Amygdala (tissue), 56 donors: Measurements from ENCODE around the gene ASPSCR1.
"Not testable (repeated sequence)": the region's sequence is repeated elsewhere in the genome, so short reads cannot be mapped to it uniquely, and the experiment has no call there.

Experiments
- DNase-seq, 56 donors: peaks; one replicate each; lab custom pipeline; 2025; lab: John Stamatoyannopoulos, UW

Gene ASPSCR1

DNA sequence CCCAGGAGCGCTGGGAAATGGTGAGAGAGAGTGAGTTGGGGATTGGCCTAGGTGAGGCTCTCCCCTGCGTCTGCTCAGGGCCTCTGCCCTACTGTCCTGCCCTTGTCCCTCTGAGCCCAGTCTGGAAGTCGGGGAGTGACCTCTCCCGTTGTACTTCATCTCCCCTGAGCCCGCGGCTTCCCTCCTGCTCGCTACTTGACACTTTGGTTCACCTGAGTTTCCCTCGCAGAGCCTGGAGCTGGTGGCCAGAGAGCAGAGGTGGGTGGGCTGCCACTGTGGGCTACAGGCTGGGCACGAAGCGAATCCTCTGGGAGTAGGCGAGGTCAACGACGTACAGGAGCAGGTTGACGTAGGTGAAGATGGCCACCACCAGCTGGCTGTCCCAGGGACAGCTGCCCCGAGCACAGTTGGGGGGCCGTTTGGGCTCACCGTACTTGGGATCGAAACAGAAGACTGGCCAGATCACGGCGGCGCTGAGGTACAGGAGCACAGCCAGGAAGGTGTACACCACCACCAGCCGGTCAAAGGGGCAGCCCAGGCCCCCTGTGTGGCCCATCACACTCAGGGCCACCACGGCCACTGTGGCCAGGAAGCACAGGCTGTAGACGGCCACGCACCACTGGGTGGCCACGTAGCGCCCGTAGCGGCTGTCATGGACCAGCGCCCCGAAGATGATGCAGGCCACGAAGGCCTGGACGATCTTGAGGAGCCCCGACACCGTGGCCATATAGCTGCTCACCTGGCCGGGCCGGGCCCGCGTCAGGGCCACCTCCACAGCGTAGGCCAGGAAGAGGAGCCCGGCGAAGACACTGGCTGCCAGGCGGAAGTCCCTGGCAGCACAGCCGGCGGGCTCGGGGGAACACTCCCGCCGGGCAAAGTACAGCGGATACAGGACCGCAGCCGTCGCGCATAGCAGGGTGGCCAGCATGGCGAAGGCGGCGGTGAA lies 36.6 kb upstream of the ASPSCR1 start:
- no peak for DNase-seq

DNA sequence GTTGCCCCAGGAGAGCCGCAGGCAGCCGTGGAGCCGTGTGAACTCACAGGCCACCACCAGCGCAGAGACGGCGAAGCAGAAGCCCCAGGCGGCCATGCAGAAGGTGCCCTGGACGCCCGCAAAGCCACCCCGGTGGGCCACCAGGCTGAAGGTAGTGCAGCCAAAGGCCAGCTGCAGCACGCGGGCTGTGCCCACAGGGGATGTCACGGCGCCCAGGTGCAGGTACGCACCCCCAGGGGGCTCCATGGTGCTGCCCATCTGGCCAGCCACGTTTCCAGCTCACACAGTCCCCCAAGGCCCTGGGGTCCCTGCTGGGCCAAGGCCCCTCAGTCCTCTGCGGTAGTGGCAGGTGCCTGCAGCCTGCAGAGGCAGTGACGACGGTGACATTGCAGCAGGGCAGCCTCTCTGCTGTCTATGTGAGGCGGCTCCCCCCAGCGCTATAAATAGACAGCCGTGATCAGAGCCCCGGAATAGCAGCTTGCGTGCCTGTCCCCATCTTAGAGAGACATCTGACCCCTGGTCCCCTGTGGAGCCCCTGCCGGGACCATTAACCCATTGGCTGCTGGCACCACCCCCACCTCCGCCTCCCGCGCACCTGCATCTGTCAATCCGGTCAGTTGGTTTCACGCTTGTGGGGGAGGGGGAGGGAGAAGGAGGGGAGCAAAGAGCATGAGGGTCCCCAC lies 35.8 kb upstream of the ASPSCR1 start:
- DNase-seq: peak in 7 of 56 donors; percentile 9 to 54 (median 28)

DNA sequence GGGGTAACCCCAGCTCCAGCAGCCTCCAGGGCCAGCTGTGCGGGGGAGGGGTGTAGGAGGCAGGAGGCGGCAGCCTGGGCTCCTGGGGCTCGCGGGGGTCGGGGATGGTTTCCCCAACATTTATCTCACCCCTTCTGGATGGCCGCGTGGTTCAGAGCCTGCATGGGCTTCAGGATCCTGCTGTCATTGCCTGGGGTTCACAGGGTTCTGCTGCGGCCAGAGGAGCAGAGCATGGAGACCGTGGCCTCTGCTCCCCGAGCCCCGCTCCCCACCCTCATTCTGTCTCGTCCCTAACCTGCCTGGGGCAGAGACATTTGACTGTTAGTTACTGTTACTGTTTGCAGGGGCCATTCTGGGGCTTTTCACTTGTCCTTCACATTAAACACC lies 35.3 kb upstream of the ASPSCR1 start:
- no peak for DNase-seq

DNA sequence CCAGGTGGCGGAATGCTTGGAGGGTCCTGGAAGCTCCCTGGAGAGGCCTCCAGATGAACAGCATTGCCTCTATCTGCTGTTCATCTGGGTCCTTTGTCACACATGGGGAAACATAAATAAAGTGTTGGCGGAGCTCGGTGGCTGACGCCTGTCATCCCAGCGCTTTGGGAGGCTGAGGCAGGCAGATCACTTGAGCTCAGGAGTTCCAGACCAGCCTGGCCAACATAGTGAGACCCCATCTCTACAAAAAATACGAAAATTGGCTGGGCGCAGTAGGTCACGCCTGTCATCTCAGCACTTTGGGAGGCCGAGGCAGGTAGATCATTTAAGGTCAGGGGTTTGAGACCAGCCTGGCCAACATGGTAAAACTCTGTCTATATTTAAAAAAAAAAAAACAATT lies 32.6 kb upstream of the ASPSCR1 start:
- no peak for DNase-seq

DNA sequence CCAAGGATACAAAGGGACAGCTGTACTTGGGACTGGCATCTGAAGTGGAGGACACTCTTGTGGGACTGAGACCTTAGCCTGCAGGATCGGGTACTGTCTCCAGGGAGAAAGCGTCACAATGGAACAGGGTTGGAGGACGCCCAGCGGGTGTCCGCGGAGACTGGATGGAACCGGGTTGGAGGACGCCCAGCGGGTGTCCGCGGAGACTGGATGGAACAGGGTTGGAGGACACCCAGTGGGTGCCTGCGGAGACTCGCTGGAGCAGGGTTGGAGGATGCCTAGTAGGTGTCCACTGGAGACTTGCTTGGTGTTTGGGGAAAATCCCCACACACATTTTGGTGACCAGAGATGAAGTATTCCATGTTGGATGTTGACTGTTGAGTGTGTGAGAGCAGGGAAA lies 30.2 kb upstream of the ASPSCR1 start, which contains the start of gene MYADML2:
MYADML2 (minus strand) TSS at position 45 of the 400 bp plus-strand sequence. CDS start 5,492 bp downstream, outside the sequence.
- DNase-seq: no peak

DNA sequence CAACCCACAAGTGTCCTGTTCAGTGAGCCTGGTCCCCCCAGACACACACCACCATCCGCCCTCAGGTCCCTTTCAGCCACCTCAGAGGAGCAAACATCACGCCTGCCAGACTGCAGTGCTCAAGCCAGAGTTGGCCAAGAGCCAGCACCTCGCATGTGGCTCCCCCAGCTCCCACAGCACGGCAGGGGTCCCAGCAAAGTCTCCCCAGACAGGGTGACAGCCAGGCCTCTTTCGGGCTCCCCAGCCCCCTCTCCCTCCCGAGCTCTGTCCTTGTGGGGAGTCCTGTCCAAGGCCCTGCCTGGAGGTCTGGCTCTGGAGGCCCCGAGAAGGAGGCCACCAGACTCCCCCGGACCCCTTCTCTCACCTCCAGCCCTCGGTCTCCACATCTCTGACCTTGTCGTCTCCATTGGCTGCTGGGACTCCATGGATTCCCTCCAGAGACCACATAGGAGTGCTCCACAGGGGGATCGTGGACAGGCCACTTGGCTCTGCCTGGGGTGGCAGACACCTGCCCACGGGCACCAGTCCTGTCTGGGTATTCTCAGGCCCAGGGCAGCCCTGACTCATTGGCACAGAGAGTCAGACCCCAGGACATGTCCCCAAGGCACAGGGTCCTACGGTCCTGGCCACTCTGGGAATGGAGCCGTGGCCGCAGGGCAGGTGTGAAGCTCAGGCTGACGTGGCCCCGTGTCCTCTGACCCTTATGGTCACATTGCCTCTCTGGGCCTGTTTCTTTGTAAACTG lies 28.6 kb upstream of the ASPSCR1 start:
- DNase-seq: no peak

DNA sequence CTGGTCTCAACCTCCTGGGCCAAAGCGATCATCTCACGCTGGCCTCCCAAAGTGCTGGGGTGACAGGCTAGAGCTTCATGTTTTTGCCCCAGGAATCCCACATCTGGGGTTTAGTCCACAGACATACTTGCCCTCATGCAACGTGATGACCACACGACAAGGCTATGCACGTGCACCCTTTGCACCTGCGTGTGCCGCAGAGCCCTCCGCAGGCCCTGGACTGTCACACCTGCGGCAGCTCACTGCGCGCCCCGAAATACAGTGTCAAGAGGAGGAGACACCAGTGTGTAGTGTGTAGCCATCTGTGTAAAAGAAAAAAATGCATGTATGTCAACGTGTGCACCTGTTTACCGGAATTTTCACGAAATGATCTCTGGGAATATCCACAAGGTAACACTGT lies 26.9 kb upstream of the ASPSCR1 start:
- no peak for DNase-seq

DNA sequence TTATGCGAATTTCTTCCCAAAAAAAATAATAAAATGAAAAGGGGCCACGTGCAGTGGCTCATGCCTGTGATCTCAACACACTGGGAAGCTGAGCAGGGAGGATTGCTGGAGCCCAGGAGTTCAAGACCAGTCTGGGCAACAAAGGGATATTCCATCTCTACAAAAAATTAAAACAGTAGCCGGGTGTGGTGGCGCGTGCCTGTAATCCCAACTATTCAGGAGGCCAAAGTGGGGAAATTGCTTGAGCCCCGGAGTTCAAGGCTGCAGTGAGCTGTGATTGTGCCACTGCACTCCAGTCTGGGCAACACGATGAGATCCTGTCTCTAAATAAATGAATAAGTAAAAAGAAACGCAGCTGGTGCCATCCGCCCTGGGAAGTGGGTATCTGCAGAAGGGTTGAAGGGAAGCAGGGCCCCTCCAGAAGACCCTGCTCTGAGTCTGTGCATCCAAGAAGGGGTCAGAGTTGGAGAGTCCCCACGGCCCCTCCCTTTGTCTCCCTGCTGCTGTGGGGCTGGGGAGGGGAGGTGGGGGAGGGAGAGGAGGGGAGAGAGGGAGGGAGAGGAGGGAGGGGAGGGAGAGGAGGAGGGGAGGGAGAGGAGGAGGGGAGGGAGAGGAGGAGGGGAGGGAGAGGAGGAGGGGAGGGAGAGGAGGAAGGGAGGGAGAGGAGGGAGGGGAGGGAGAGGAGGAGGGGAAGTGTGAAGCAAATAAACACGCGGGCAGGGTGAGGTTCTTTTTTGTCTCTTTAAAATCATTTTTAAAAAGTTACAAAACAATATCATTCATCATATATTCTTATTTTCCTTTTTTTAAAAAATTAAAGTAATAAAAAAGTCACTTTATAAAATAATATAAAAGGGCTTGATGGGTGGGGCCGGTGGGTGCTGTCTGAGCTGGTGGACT lies 25.4 kb upstream of the ASPSCR1 start:
- DNase-seq: no peak

DNA sequence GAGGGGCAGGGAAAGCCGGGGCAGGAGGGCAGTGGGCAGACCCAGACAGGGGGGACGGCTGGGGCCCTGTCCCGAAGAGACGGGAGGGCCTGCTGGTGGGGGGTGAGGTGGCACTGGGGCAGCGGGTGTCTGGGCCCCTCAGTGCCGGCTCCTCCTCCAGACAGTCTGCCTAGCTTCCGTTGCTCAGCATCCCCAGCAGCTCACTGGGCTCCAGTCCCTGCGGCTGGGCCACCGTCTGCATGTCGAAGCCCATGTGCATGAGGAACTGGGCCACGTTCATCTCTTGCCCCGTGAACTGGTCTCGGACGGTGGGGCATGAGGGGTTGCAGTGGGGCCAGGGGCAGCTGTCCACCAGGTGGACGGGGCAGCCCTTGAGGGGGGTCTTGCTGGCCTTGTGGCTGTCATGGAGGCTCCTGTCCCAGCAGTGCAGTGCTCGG lies 24.6 kb upstream of the ASPSCR1 start:
- no peak for DNase-seq

DNA sequence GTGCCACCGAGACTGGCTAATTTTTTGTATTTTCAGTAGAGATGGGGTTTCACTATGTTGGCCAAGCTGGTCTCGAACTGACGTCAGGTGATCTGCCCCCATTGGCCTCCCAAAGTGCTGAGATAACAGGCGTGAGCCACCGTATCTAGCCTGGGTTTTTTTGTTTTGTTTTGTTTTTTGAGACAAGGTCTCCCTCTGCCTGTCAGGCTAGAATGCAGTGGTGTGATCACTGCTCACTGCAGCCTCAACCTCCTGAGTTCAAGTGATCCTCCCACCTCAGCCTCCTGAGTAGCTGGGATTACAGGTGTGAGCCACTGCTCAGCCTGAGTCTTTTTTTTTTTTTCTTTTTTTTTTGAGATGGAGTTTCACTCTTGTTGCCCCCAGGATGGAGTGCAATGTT lies 24.0 kb upstream of the ASPSCR1 start:
- not testable (repeated sequence) for DNase-seq

DNA sequence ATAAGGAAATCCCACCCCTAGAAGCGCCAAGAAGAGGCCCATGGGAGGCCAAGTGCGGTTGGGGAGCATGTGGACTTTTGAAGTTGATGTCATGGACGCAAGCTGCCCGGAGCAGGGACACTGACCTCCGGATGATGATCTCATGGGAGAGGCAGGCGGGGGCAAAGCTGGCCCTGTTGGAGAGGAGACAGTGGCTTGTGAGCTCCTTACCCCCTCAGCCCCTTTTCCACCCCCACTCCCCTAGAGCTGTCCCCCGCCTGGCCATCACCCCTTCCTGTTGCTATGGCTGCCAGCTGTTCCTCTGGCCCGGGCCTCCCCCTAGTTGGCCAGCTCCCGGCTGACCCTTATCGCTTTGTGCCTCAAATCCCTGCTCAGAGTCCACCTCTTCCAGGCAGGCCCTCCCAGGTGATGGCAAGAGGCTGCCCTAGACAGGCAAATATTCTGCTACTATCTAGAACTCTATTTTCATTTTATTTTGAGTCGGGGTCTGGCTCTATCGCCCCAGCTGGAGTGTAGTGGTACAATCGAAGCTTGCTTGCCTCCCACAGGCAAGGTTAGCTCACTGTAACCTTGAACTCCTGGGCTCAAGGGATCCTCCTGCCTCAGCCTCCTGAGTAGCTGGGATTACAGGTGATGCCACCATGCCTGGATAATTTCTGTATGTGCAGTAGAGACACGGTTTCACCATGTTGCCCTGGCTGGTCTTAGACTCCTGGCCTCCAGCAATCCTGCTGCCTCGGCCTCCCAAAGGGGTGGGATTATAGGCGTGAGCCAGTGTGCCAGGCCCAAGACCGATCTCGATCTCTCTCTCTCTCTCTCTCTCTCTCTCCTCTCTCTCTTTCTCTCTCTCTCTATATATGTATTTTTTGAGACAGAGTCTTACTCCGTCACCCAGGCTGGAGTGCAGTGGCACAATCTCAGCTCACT lies 23.0 kb upstream of the ASPSCR1 start:
- DNase-seq: no peak

DNA sequence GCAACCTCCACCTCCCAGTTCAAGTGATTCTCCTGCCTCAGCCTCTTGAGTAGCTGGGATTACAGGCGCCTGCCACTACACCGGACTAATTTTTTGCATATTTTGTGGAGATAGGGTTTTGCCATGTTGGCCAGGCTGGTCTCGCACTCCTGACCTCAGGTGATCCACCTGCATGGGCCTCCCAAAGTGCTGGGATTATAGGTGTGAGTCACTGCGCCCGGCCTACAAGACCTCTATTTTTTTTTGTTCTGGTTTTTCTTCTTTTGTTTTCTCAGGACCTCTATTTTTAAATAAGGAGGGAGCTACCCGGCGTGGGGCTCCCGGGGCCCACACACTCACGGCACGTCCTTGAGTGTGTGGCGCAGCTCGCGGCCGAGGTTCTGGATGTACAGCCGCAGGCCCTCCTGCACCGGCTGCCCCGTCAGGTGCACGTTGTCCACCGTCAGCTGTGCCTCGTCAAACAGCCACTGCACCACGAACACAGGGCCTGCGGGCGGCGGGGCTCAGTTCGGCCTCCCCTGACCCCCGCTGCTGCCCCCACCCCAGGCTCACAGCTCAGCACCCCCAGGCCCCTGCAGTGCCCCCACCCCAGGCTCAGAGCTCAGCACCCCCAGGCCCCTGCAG lies 22.3 kb upstream of the ASPSCR1 start:
- no peak for DNase-seq

DNA sequence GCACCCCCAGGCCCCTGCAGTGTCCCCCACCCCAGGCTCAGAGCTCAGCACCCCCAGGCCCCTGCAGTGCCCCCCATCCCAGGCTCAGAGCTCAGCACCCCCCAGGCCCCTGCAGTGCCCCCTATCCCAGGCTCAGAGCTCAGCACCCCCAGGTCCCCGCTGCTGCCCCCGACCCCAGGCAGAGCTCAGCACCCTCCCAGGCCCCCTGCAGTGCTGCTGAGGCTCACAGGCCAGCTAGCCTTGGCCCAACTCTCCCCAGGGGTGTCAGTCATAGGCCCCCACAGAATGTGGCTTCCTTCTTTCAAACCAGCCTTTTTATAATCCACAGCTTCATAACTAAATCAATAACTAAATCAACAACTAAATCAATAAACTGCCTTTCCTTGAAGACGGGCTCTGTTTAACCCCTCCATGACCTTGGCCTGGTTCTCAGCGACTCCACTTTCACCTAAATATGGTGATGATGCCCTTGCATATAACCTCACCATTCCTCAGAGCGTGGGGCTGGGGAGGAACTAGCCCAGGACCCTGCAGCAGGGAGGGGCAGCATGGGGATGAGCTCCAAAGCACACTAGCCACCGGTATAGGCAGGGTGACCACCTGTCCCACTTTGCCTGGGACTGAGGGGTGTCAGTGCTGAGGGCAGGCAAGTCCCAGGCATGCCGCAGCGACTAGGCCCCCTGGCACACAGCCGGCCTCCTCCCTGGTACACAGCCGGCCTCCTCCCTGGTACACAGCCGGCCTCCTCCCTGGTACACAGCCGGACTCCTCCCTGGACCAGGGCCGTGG lies 21.5 kb upstream of the ASPSCR1 start:
- DNase-seq: no peak

DNA sequence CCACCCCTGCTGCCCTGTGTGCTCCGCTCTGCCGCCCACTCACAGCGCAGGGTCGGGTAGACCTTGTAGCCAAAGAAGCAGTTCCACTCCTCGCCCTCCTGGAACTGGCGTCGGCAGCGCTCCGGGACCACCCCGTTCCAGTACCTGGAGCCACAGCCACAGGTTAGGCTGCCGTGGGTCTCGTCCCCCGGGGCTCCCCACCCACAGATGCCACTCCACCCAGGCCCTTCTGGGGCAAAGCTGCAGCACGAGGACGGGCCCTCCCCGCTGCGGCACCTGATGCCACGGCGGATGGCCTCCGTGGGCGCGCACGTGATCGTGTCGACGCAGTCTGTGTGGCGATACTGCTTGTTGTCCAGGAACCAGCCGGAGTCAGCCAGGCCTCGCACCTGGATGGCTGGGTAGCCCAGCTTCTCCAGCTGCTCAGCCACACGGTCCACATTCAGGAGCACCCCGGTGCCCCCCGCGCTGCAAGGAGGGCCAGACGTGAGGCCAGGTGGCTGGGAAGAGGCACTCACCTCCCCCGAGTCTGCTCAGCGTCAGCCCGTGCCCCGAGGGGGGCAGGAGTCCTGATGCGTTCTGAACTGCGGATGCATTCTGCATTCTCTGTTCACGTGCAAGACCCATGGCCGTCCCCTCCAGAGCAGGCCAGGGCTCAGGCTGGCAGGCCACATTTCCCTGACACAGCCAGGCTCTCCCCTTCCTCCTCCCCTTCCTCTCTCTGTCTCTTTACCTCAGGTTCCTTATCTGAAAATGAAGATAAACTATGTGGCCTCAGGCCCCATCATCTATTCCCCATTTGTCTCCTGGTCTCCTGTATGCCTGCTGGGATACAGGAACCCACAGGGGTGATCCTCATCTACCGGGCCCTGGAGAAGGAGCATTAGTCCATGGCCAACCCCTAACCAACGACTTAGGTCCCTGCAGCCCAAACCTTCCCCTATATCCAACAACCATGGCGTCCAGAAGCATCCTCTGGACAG lies 20.5 kb upstream of the ASPSCR1 start:
- no peak for DNase-seq

DNA sequence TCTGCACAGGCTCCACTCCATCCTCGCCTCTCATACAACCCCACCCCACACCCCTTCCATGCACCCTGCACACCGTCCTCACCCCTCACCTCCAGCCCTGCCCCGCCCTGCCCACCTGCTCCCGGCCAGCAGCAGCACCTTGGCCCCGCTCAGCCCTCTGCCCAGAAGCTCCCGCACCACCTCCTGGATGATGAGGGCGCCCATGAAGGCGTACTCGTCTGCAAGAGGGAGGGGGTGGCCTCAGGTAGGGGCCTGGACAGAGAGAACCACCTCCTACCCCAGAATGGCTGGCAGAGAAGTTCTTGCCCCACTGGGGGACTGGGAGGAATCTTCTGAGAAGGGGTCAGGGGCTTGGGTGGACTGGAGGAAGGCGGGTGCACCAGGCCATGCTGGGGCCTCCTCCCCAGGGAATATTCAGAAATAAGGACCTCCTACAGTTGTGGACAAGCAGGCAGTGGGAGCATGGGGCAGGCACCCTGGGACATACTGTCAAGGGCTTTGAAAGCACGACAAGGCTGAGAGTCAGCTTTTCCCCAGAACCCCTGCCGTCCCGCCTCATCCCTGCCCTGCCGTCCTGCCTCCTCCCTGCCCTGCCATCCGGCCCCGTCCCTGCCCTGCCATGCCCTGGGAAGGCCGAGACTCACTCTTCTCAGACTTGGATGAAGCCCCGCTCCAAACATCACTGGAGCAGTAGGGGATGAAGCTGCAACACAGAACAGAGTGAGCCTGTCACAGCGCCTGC lies 19.6 kb upstream of the ASPSCR1 start:
- DNase-seq: no peak
